K562 (cell line): ENCODE results near the gene RBMS3. TPM values are rescaled to one million over a fixed set of nuclear protein-coding genes. Genes with fewer than 3 reads are reported as not detected.

ENCODE experiments used
- ATAC-seq: fragments of 200-7000 bp; cut with Tn5 transposase; 3 replicates; pipeline ENCODE4 v1.9.1; 2020; ENCODE audit warnings: moderate library complexity
- BruUV-seq: library from RNA; stranded (reverse); fragments of 400-500 nt; replicated peaks from 2 replicates; lab custom pipeline; 2021; lab: Mats Ljungman, UMichigan
- CTCF ChIA-PET: fragments of 300-600 bp; formaldehyde crosslinking; extraction: SDS; loops from one replicate; lab custom pipeline; 2021; ENCODE audit warnings: low intra/inter-chr PET ratio; lab: Yijun Ruan, JAX
- POLR2A ChIA-PET: fragments of 300-600, 350-650 bp; sonication (Branson Sonifier 250); formaldehyde crosslinking; extraction: SDS; loops from one replicate; lab custom pipeline; 2021; ENCODE audit warnings: antibody characterized with exemption, inconsistent platforms; lab: Yijun Ruan, JAX
- DNase-seq, 4 experiments: peaks; one replicate each; pipeline versions ENCODE4 v3.0.0 to v3.0.0-alpha.2; 2011 to 2018; ENCODE audit warnings: low spot score in 3 of 4, mixed read lengths in 3 of 4; ENCODE audit errors: extremely low read depth in 1 of 4
- FAIRE-seq: peaks from 2 replicates; lab custom pipeline; 2011; peaks lifted over from hg19 to GRCh38; lab: Jason Lieb, UNC
- H2AFZ ChIP-seq: 2 replicates; pipeline ENCODE4 v1.6.0; 2011; ENCODE audit warnings: low read depth, low read length, control low read depth, inconsistent platforms
- H3K27ac ChIP-seq: fragments of 200-600 bp; 3 replicates; pipeline ENCODE4 v1.8.0; 2011; ENCODE audit warnings: low read depth, mild to moderate bottlenecking, control low read depth, inconsistent platforms, low read length, moderate library complexity, mixed read lengths; ENCODE audit errors: extremely low read depth
- H3K27me3 ChIP-seq, 2 experiments: fragments of 300-600 bp in 1 of 2; 2 replicates in 1 of 2; 3 replicates in 1 of 2; pipeline versions ENCODE4 v1.6.0 to v1.8.0; 2011; ENCODE audit warnings: inconsistent platforms in 2 of 2, low read length in 2 of 2, mild to moderate bottlenecking in 1 of 2, mixed read lengths in 1 of 2, moderate library complexity in 1 of 2; ENCODE audit not compliant: control insufficient read depth in 2 of 2, insufficient read depth in 2 of 2
- H3K36me3 ChIP-seq: fragments of 300-600 bp; 3 replicates; pipeline ENCODE4 v1.8.0; 2011; ENCODE audit warnings: mild to moderate bottlenecking, low read length, inconsistent platforms; ENCODE audit not compliant: control insufficient read depth, insufficient read depth
- H3K4me1 ChIP-seq, 2 experiments: fragments of 200-600 bp in 1 of 2; replicated peaks in 1 of 2; 2 replicates in 1 of 2; 3 replicates in 1 of 2; pipeline versions ENCODE4 v1.5.1 to v1.8.0; 2011; ENCODE audit warnings: inconsistent platforms in 2 of 2, low read length in 2 of 2, mild to moderate bottlenecking in 1 of 2, mixed read lengths in 1 of 2, moderate library complexity in 1 of 2; ENCODE audit not compliant: control insufficient read depth in 2 of 2, insufficient read depth in 2 of 2
- H3K4me2 ChIP-seq: 2 replicates; pipeline ENCODE4 v1.6.1; 2011; ENCODE audit warnings: low read length, control low read depth, inconsistent platforms, mixed read lengths; ENCODE audit not compliant: insufficient read depth
- H3K4me3 ChIP-seq: fragments of 200-600 bp; sonication (generic), shearing (Covaris generic); 2 replicates; pipeline ENCODE4 v1.5.1; 2016; ENCODE audit warnings: control low read depth, inconsistent platforms
- H3K79me2 ChIP-seq: fragments of 200-600 bp; 3 replicates; pipeline ENCODE4 v1.8.0; 2011; ENCODE audit warnings: low read length, inconsistent platforms; ENCODE audit not compliant: control insufficient read depth, insufficient read depth
- H3K9ac ChIP-seq, 2 experiments: 2 replicates each; pipeline versions ENCODE4 v1.6.0 to v1.6.1; 2011; ENCODE audit warnings: low read depth in 2 of 2, low read length in 2 of 2, control low read depth in 1 of 2, inconsistent platforms in 1 of 2, mild to moderate bottlenecking in 1 of 2, mixed read lengths in 1 of 2; ENCODE audit not compliant: insufficient read depth in 1 of 2
- H3K9me1 ChIP-seq: one replicate; pipeline ENCODE4 v1.6.0; 2011; ENCODE audit warnings: inconsistent platforms, mild to moderate bottlenecking, low read length, moderate library complexity; ENCODE audit not compliant: control insufficient read depth, insufficient read depth
- H3K9me3 ChIP-seq: replicated peaks from 2 replicates; pipeline ENCODE4 v1.5.1; 2011; ENCODE audit warnings: low read depth, low read length, inconsistent platforms; ENCODE audit not compliant: control insufficient read depth, insufficient read depth
- H4K20me1 ChIP-seq: replicated peaks from 2 replicates; pipeline ENCODE4 v1.6.1; 2011; ENCODE audit warnings: low read length, inconsistent platforms, mixed read lengths; ENCODE audit not compliant: control insufficient read depth, insufficient read depth
- BRD4 ChIP-seq: fragments of 200-600 bp; sonication (generic); IDR thresholded peaks from 2 replicates; pipeline ENCODE4 v1.6.1; 2017; ENCODE audit warnings: inconsistent platforms
- GABPB2 ChIP-seq: fragments of 250-450 bp; sonication (Bioruptor Pico); conservative IDR thresholded peaks from 2 replicates; pipeline ENCODE4 v1.5.1; 2021; ENCODE audit warnings: mild to moderate bottlenecking
- HLTF ChIP-seq: fragments of 450-650 bp; IDR thresholded peaks from 2 replicates; pipeline ENCODE4 v1.6.1; 2016
- ILK ChIP-seq: fragments of 450-650 bp; IDR thresholded peaks from 2 replicates; pipeline ENCODE4 v1.6.1; 2016; ENCODE audit warnings: missing genetic modification characterization, low read depth, mild to moderate bottlenecking, missing compliant biosample characterization, moderate library complexity, borderline replicate concordance
- NFATC3 ChIP-seq: fragments of 450-650 bp; IDR thresholded peaks from 2 replicates; pipeline ENCODE4 v1.6.1; 2017; ENCODE audit warnings: mild to moderate bottlenecking
- NFIC ChIP-seq: fragments of 450-650 bp; IDR thresholded peaks from 2 replicates; pipeline ENCODE4 v1.6.1; 2017; ENCODE audit warnings: mild to moderate bottlenecking, inconsistent platforms
- PKNOX1 ChIP-seq: fragments of 450-650 bp; IDR thresholded peaks from 2 replicates; pipeline ENCODE4 v1.6.1; 2016
- SMAD4 ChIP-seq: fragments of 250-450 bp; sonication (Bioruptor Pico); conservative IDR thresholded peaks from 2 replicates; pipeline ENCODE4 v1.8.0; 2021; ENCODE audit warnings: inconsistent platforms, mild to moderate bottlenecking, moderate library complexity
- SP2 ChIP-seq: IDR thresholded peaks from 2 replicates; pipeline ENCODE4 v1.6.1; 2011; ENCODE audit warnings: mild to moderate bottlenecking, low read depth, low read length, moderate library complexity; ENCODE audit not compliant: poor library complexity, severe bottlenecking; ENCODE audit errors: extremely low read depth
- YY1 ChIP-seq, 3 experiments: IDR thresholded peaks; 2 replicates each; pipeline ENCODE4 v1.6.1; 2011; ENCODE audit warnings: low read length in 2 of 3, mild to moderate bottlenecking in 2 of 3, moderate library complexity in 2 of 3, borderline replicate concordance in 1 of 3, control low read depth in 1 of 3, low read depth in 1 of 3; ENCODE audit not compliant: insufficient read depth in 3 of 3, insufficient replicate concordance in 2 of 3, control insufficient read depth in 1 of 3, insufficient read length in 1 of 3; ENCODE audit errors: extremely low read depth in 1 of 3
- ZBED1 ChIP-seq: IDR thresholded peaks from 2 replicates; pipeline ENCODE4 v1.6.1; 2014
- ZNF316 ChIP-seq: fragments of 450-650 bp; IDR thresholded peaks from 2 replicates; pipeline ENCODE4 v1.6.1; 2016
- ZNF586 ChIP-seq: fragments of 450-650 bp; formaldehyde crosslinking; conservative IDR thresholded peaks from 2 replicates; pipeline ENCODE4 v1.4.0; 2020; ENCODE audit warnings: mild to moderate bottlenecking, moderate library complexity
- WGBS: fragments of 100-300 bp; shearing (Covaris generic); methylation state at CpG from one replicate; pipeline ENCODE4 v1.1.6; 2016; ENCODE audit warnings: low coverage, mixed read lengths; ENCODE audit not compliant: insufficient coverage; ENCODE audit errors: missing lambda C conversion rate; 5-methylcytosine and 5-hydroxymethylcytosine counted together
- in situ Hi-C: fragments of 300-500 bp; cut with MboI; formaldehyde crosslinking; loops from 4 replicates; pipeline ENCODE4 v1.15.0; 2018; ENCODE audit warnings: inconsistent platforms, mixed read lengths
- intact Hi-C: fragments of 100-400 bp; cut with micrococcal nuclease; formaldehyde crosslinking; loops from 2 replicates; pipeline ENCODE4 v1.14.2; 2022
- polyA plus RNA-seq, 8 experiments: library from polyadenylated mRNA; depleted of rRNA in 4 of 8; stranded (reverse) in 5 of 8; unstranded in 3 of 8; fragments of >200 nt; fragmentation: Nextera tagmentation in 2 of 8; fragmentation: Illumina TruSeq in 1 of 8; extraction: Ambion mirVana in 2 of 8; extraction: Trizol in 1 of 8; gene quantifications; 2 replicates each; pipeline versions ENCODE4 v1.2.1 to v1.2.3, GENCODE V29; 2011 to 2014; ENCODE audit warnings: inconsistent platforms in 1 of 8, missing spikeins in 1 of 8
- total RNA-seq, 7 experiments: library from RNA; depleted of rRNA in 6 of 7; stranded (reverse); fragments of >200 nt in 6 of 7; fragmentation: Illumina TruSeq in 2 of 7; extraction: Trizol in 2 of 7; gene quantifications; 2 replicates each; pipeline versions ENCODE4 v1.2.1 to v1.2.3, GENCODE V29; 2011 to 2021; ENCODE audit warnings: low replicate concordance in 1 of 7

RBMS3 gene
- total and polyA plus RNA-seq, 9 of the 15 experiments (the other 6 are each of a cell fraction or from before 2014, with no cell fraction given), result 0.20 TPM; not detected in 8

DNA sequence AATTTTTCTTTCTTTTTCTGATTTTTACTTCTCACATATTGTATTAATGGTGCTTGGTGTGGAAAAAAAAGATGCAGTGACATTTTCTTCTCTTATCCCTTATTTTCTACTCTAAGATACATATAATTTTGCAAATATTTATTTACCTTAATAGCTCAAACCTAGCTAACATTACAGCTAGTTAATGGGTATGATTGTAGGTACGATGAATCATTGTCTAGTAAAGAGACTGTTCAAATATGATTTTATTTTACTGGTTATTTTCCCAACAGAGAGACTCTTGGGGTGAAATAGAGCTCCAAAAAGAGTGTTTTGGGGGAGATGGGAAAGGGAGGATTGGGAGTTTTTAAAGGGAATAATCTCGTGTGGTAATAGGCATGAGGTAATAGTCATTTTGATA is 206.0 kb downstream of the RBMS3 start:
- no peak overlapping the region for H2AFZ ChIP-seq
- POLR2A ChIA-PET, result no interaction called here
- CTCF ChIA-PET, result no interaction called here
- H3K9me3 ChIP-seq, result no peaks in the 10 kb centered on the region
- no peaks in the 10 kb centered on the region for H3K27me3 ChIP-seq
- no peaks in the 10 kb centered on the region for H3K4me1 ChIP-seq
- DNase-seq (no peak), ATAC-seq (no peak), FAIRE-seq (no peak)
- no peaks in the 10 kb centered on the region for H3K36me3 ChIP-seq
- no peaks in the 10 kb centered on the region for H4K20me1 ChIP-seq
- no peak overlapping the region for H3K4me3 ChIP-seq
- TF ChIP-seq NFIC, result no peak
- no peak for TF ChIP-seq NFATC3
- TF ChIP-seq SMAD4 (CRISPR knock-in tag), result no peak
- TF ChIP-seq ZBED1, result no peak
- intact Hi-C loops, result no loop called here
- no peaks in the 10 kb centered on the region for H3K9me1 ChIP-seq
- H3K79me2 ChIP-seq, result no peaks in the 10 kb centered on the region
- no peak overlapping the region for H3K27ac ChIP-seq
- in situ Hi-C loops, result no loop called here
- H3K4me2 ChIP-seq, result no peak overlapping the region
- BruUV-seq, result no TSS peak
- H3K9ac ChIP-seq, result no peak overlapping the region
- WGBS, result 0% methylated on average over 2 of the region's 2 CpGs

GRCh38 chr3:29488922-29489321 is 208.1 kb downstream of the RBMS3 start:
- ChIA-PET POLR2A (no interaction called here), CTCF (no interaction called here)
- Histone ChIP-seq H3K9ac (no peak overlapping the region), H4K20me1 (no peaks in the 10 kb centered on the region), H3K9me1 (no peaks in the 10 kb centered on the region), H2AFZ (no peak overlapping the region), H3K4me3 (no peak overlapping the region), H3K27ac (no peak overlapping the region), H3K27me3 (no peaks in the 10 kb centered on the region), H3K9me3 (no peaks in the 10 kb centered on the region), H3K4me2 (no peak overlapping the region), H3K4me1 (no peaks in the 10 kb centered on the region), H3K36me3 (no peaks in the 10 kb centered on the region), H3K79me2 (no peaks in the 10 kb centered on the region)
- in situ Hi-C loops (no loop called here), intact Hi-C loops (no loop called here)
- DNase-seq (no peak), ATAC-seq (no peak), FAIRE-seq (no peak)
- no TSS peak for BruUV-seq
- TF ChIP-seq SP2, result no peak
- TF ChIP-seq HLTF, result no peak
- TF ChIP-seq ZNF586 (CRISPR knock-in tag), result no peak
- TF ChIP-seq PKNOX1, result no peak
- no peak for TF ChIP-seq BRD4
- no peak for TF ChIP-seq GABPB2 (CRISPR knock-in tag)
- TF ChIP-seq YY1 (IDR thresholded peaks at IDR 0.05; ENCODE audit: borderline replicate concordance in 1 of 3, control insufficient read depth in 1 of 3, extremely low read depth in 1 of 3, insufficient read depth in 3 of 3, insufficient read length in 1 of 3, insufficient replicate concordance in 2 of 3, low read depth in 1 of 3, low read length in 2 of 3), result no peak
- TF ChIP-seq ILK (tag), result no peak
- no peak for TF ChIP-seq ZNF316
- 0% methylated on average over 1 of the region's 1 CpG for WGBS
